ENCODE results near the gene PDGFRA. TPM values are rescaled to one million over a fixed set of nuclear protein-coding genes. Genes with fewer than 3 reads are reported as not detected.
A peak's percentile ranks its signal among the peaks of the same experiment; 100 is the strongest.

The PDGFRA gene
- total and polyA plus RNA-seq, 2 donors: 9.2 to 10.0 TPM

GRCh38 chr4:54225598-54226403, 3.3 kb upstream of the PDGFRA start:
- H3K36me3 ChIP-seq (ENCODE audit: control insufficient read depth in 2 of 2, insufficient read depth in 2 of 2, low read length in 1 of 2): no peaks in the 10 kb centered on the region
- WGBS: 11% methylated on average over 33 of the region's 33 CpGs
- peak overlapping the region in 1 of 2 donors; percentile 21 for H3K4me3 ChIP-seq (ENCODE audit: low read length in 2 of 2)
- H3K27me3 ChIP-seq (ENCODE audit: control insufficient read depth in 2 of 2, insufficient read depth in 1 of 2, low read length in 1 of 2): peaks cover 66 to 89% of the 10 kb centered on the region in 2 donors
- peak overlapping the region in 1 of 2 donors; percentile 32 for H3K27ac ChIP-seq (ENCODE audit: low read depth in 1 of 2, low read length in 1 of 2)
- peaks cover 3 to 28% of the 10 kb centered on the region in 2 donors for H3K4me1 ChIP-seq (ENCODE audit: control insufficient read depth in 2 of 2, insufficient read depth in 2 of 2, low read length in 2 of 2)
- DNase-seq (ENCODE audit: low read depth in 6 of 9, low spot score in 9 of 9): peak in 1 of 9 donors; percentile 17
- H3K9me3 ChIP-seq (ENCODE audit: control insufficient read depth in 2 of 2, insufficient read depth in 1 of 2, low read length in 1 of 2): peaks cover 0 to 12% of the 10 kb centered on the region in 2 donors

DNA sequence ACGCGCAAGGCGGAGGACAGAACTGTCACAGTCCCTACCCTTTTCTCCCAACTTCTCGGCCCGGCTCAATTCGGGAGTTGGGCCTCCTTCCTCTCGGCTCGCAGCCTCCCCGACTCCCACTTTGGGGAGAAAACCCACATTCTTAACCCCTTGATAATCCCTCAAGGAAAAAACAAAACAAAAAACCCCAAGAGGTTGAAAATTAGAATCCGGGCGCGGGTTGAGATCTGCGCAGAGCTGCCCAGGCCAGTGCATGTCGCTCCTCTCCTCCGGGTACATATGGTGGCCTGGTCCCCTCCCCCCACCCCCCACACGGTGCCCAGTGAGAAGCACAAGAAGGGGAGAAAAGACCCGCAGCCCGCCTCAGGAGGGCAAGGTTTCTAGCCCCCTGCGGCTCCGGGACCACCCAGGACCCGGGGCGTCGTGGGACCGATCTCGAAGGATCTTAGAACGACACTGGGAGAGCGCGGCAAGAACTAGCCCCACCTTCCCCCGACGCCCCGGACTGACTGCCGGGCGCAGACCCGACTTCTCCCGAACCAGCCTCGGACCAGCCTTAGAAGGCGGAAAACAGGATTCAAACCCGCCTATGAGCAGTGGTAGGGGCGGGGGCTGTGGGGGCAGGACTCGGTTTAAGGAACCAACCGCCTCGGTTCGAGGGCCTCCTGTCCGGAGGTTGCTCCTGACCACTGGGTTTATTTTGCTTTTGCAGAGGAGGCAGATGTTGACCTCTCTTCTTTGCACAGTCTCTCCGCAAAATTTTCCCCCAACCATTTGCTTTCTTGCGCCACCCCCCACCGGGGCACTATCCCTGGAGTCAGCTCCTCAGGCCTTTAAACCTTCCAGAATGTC, 2.5 kb upstream of the PDGFRA start:
- H3K27me3 ChIP-seq (ENCODE audit: control insufficient read depth in 2 of 2, insufficient read depth in 1 of 2, low read length in 1 of 2): peaks cover 74 to 95% of the 10 kb centered on the region in 2 donors
- DNase-seq (ENCODE audit: low read depth in 6 of 9, low spot score in 9 of 9): no peak
- H3K4me1 ChIP-seq (ENCODE audit: control insufficient read depth in 2 of 2, insufficient read depth in 2 of 2, low read length in 2 of 2): peaks cover 3 to 36% of the 10 kb centered on the region in 2 donors
- 3% methylated on average over 47 of the region's 47 CpGs for whole genome bisulfite sequencing
- peaks cover 0 to 19% of the 10 kb centered on the region in 2 donors for H3K9me3 ChIP-seq (ENCODE audit: control insufficient read depth in 2 of 2, insufficient read depth in 1 of 2, low read length in 1 of 2)
- peak overlapping the region in 1 of 2 donors; percentile 21 for H3K4me3 ChIP-seq (ENCODE audit: low read length in 2 of 2)
- peak overlapping the region in 1 of 2 donors; percentile 4 for H3K27ac ChIP-seq (ENCODE audit: low read depth in 1 of 2, low read length in 1 of 2)
- no peaks in the 10 kb centered on the region for H3K36me3 ChIP-seq (ENCODE audit: control insufficient read depth in 2 of 2, insufficient read depth in 2 of 2, low read length in 1 of 2)

- 4% methylated on average over 36 of the region's 36 CpGs for WGBS
- no peak overlapping the region for H3K27ac ChIP-seq (ENCODE audit: low read depth in 1 of 2, low read length in 1 of 2)
- no peaks in the 10 kb centered on the region for H3K36me3 ChIP-seq (ENCODE audit: control insufficient read depth in 2 of 2, insufficient read depth in 2 of 2, low read length in 1 of 2)
- H3K27me3 ChIP-seq (ENCODE audit: control insufficient read depth in 2 of 2, insufficient read depth in 1 of 2, low read length in 1 of 2): peaks cover 82 to 95% of the 10 kb centered on the region in 2 donors
- peak in 1 of 9 donors; percentile 23 for DNase-seq (ENCODE audit: low read depth in 6 of 9, low spot score in 9 of 9)
- peak overlapping the region in 1 of 2 donors; percentile 4 for H3K4me3 ChIP-seq (ENCODE audit: low read length in 2 of 2)
- H3K4me1 ChIP-seq (ENCODE audit: control insufficient read depth in 2 of 2, insufficient read depth in 2 of 2, low read length in 2 of 2): peaks cover 3 to 43% of the 10 kb centered on the region in 2 donors
- peaks cover 0 to 22% of the 10 kb centered on the region in 2 donors for H3K9me3 ChIP-seq (ENCODE audit: control insufficient read depth in 2 of 2, insufficient read depth in 1 of 2, low read length in 1 of 2)
These were observed 1.6 kb upstream of the PDGFRA start for GRCh38 chr4:54227256-54228055.

- H3K4me1 ChIP-seq (ENCODE audit: control insufficient read depth in 2 of 2, insufficient read depth in 2 of 2, low read length in 2 of 2): peaks cover 3 to 44% of the 10 kb centered on the region in 2 donors
- WGBS: 3% methylated on average over 29 of the region's 29 CpGs
These were observed 1.0 kb upstream of the PDGFRA start for GRCh38 chr4:54228056-54228527.

GRCh38 chr4:54228546-54228945, 547 bp upstream of the PDGFRA start:
- Histone ChIP-seq H3K36me3 (ENCODE audit: control insufficient read depth in 2 of 2, insufficient read depth in 2 of 2, low read length in 1 of 2) (no peaks in the 10 kb centered on the region), H3K4me3 (ENCODE audit: low read length in 2 of 2) (no peak overlapping the region), H3K27me3 (ENCODE audit: control insufficient read depth in 2 of 2, insufficient read depth in 1 of 2, low read length in 1 of 2) (peaks cover 91 to 100% of the 10 kb centered on the region in 2 donors), H3K27ac (ENCODE audit: low read depth in 1 of 2, low read length in 1 of 2) (no peak overlapping the region), H3K4me1 (ENCODE audit: control insufficient read depth in 2 of 2, insufficient read depth in 2 of 2, low read length in 2 of 2) (peaks cover 3 to 48% of the 10 kb centered on the region in 2 donors), H3K9me3 (ENCODE audit: control insufficient read depth in 2 of 2, insufficient read depth in 1 of 2, low read length in 1 of 2) (peaks cover 0 to 22% of the 10 kb centered on the region in 2 donors)
- WGBS: 10% methylated on average over 8 of the region's 8 CpGs
- DNase-seq (ENCODE audit: low read depth in 6 of 9, low spot score in 9 of 9): no peak

More at GRCh38 chr4:54228056-54228527, 1.0 kb upstream of the PDGFRA start:
- Histone ChIP-seq H3K4me3 (ENCODE audit: low read length in 2 of 2) (peak overlapping the region in 1 of 2 donors; percentile 4), H3K27ac (ENCODE audit: low read depth in 1 of 2, low read length in 1 of 2) (no peak overlapping the region), H3K9me3 (ENCODE audit: control insufficient read depth in 2 of 2, insufficient read depth in 1 of 2, low read length in 1 of 2) (peaks cover 0 to 22% of the 10 kb centered on the region in 2 donors), H3K27me3 (ENCODE audit: control insufficient read depth in 2 of 2, insufficient read depth in 1 of 2, low read length in 1 of 2) (peaks cover 87 to 100% of the 10 kb centered on the region in 2 donors), H3K36me3 (ENCODE audit: control insufficient read depth in 2 of 2, insufficient read depth in 2 of 2, low read length in 1 of 2) (no peaks in the 10 kb centered on the region)
- peak in 5 of 9 donors; percentile 22 to 64 (median 37) for DNase-seq (ENCODE audit: low read depth in 6 of 9, low spot score in 9 of 9)

DNA sequence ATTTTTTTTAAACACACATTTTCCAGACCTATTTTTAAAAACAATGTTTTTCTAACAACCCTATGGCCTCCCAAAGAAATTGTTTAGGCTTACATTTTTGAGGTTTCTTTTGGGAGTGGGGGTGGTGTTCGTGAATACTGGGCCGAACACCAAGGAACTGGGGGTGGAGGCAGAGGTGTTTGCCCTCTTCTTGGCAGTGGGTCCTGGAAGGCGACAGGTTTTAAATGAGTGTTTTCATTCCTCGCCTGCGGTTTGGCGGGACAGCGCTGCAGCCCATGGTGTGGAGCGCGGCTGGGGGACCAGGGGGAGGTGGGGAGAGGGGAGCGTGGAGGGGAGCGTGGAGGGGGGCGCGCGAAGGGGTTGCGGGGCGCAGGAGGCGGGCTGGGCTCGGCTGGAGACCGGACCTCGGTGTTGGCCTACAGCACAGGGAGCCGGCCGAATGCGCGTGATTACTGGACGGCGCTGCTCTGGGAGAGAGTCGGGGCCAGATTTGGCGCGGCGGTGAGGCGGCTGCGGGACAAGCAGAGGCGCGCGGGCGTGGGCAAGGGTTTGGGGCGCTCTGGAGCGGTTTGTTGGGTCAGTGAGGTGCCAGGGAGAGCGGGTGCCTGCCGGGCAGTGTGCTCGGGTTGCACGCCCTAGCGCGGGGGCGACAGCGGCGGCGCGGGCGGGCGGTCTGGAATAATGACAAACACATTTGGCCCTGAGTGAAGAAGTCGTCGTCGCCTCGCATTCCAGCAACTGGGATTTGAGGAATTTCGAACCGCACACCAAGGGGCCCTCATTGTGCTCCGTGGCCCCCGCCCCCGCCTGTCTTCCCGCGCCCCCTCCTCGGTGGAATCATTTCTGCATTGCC, 764 bp downstream of the PDGFRA start:
- WGBS: 5% methylated on average over 63 of the region's 63 CpGs
- H3K4me1 ChIP-seq (ENCODE audit: control insufficient read depth in 2 of 2, insufficient read depth in 2 of 2, low read length in 2 of 2): peaks cover 6 to 54% of the 10 kb centered on the region in 2 donors
- peaks cover 88 to 98% of the 10 kb centered on the region in 2 donors for H3K27me3 ChIP-seq (ENCODE audit: control insufficient read depth in 2 of 2, insufficient read depth in 1 of 2, low read length in 1 of 2)
- H3K27ac ChIP-seq (ENCODE audit: low read depth in 1 of 2, low read length in 1 of 2): no peak overlapping the region
- no peak for DNase-seq (ENCODE audit: low read depth in 6 of 9, low spot score in 9 of 9)
- H3K9me3 ChIP-seq (ENCODE audit: control insufficient read depth in 2 of 2, insufficient read depth in 1 of 2, low read length in 1 of 2): peaks cover 0 to 22% of the 10 kb centered on the region in 2 donors
- no peak overlapping the region for H3K4me3 ChIP-seq (ENCODE audit: low read length in 2 of 2)
- H3K36me3 ChIP-seq (ENCODE audit: control insufficient read depth in 2 of 2, insufficient read depth in 2 of 2, low read length in 1 of 2): no peaks in the 10 kb centered on the region

GRCh38 chr4:54230484-54231418, 1.7 kb downstream of the PDGFRA start:
- H3K36me3 ChIP-seq (ENCODE audit: control insufficient read depth in 2 of 2, insufficient read depth in 2 of 2, low read length in 1 of 2): no peaks in the 10 kb centered on the region
- H3K4me3 ChIP-seq (ENCODE audit: low read length in 2 of 2): no peak overlapping the region
- DNase-seq (ENCODE audit: low read depth in 6 of 9, low spot score in 9 of 9): no peak
- H3K27me3 ChIP-seq (ENCODE audit: control insufficient read depth in 2 of 2, insufficient read depth in 1 of 2, low read length in 1 of 2): peaks cover 79 to 90% of the 10 kb centered on the region in 2 donors
- no peak overlapping the region for H3K27ac ChIP-seq (ENCODE audit: low read depth in 1 of 2, low read length in 1 of 2)
- WGBS: 6% methylated on average over 63 of the region's 63 CpGs
- peaks cover 0 to 20% of the 10 kb centered on the region in 2 donors for H3K9me3 ChIP-seq (ENCODE audit: control insufficient read depth in 2 of 2, insufficient read depth in 1 of 2, low read length in 1 of 2)
- peaks cover 6 to 52% of the 10 kb centered on the region in 2 donors for H3K4me1 ChIP-seq (ENCODE audit: control insufficient read depth in 2 of 2, insufficient read depth in 2 of 2, low read length in 2 of 2)

All from thymus (tissue), 11 donors.